Stromal cell of bone marrow (primary cell): ENCODE results near the gene HS3ST4.
"Not testable (repeated sequence)": the region's sequence is repeated elsewhere in the genome, so short reads cannot be mapped to it uniquely, and the experiment has no call there.

Source experiments
- DNase-seq: peaks from one replicate; pipeline ENCODE4 v3.0.0-alpha.2; 2012; ENCODE audit warnings: low read depth

Gene HS3ST4

GRCh38 chr16:25996052-25996451, 304.3 kb downstream of the HS3ST4 start:
- no peak for DNase-seq

GRCh38 chr16:26005336-26005735, 313.6 kb downstream of the HS3ST4 start:
- DNase-seq, result no peak

DNA sequence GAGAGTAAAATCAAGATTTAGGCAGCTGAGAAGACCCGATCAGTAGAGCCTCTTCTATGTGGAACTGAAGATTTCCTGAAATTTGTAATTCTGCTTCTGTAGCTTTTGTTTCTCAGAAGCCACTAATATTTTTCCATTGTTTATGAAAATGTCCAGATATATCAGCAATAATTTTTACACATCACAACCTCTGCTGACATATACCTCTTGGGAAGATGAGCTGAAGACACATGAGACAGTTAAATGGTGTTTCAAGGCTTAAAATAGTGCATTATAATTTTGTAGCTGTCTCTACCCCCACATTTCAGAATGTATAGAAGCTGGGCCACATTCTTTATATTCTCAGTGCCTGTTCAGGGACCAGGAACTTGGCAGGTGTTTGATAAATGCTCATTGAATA, 320.6 kb downstream of the HS3ST4 start:
- DNase-seq, result no peak

DNA sequence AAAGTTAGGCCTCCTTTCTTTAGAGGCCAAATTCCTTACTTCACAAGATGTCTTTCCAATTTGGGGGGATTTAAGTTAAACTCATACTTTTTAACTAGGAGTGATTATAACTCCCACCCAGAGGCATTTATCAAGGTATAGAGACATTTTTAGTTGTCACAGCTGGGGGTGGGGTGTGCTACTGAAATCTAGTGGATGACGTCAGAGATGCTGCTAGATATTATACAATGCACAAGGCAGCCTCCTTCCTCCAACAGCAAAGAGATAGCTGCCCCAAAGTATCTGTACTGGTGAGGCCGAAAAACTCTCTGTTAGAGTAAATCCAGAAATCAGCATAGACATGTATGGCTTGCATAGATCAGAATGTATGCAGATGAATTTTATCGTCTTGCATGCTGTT, 324.0 kb downstream of the HS3ST4 start:
- DNase-seq, result no peak

DNA sequence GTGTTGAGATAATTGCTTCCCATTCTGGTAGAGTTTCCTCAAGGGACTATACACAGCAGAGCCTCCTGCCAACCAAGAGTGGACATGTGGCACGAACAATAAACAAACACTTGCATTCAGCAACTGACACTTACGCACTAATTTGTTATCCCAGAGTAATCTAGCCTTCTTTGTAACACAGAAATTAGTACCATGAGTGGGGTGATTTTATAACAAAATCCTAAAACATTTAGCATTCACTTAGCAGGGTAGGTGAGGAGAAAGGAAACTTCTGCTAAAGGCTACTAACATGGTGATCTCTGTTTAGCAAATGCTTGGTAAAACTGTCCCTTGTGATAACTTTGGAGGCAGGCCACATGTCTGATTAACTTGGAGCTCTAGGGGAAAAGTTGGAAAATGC, 325.2 kb downstream of the HS3ST4 start:
- DNase-seq, result no peak

DNA sequence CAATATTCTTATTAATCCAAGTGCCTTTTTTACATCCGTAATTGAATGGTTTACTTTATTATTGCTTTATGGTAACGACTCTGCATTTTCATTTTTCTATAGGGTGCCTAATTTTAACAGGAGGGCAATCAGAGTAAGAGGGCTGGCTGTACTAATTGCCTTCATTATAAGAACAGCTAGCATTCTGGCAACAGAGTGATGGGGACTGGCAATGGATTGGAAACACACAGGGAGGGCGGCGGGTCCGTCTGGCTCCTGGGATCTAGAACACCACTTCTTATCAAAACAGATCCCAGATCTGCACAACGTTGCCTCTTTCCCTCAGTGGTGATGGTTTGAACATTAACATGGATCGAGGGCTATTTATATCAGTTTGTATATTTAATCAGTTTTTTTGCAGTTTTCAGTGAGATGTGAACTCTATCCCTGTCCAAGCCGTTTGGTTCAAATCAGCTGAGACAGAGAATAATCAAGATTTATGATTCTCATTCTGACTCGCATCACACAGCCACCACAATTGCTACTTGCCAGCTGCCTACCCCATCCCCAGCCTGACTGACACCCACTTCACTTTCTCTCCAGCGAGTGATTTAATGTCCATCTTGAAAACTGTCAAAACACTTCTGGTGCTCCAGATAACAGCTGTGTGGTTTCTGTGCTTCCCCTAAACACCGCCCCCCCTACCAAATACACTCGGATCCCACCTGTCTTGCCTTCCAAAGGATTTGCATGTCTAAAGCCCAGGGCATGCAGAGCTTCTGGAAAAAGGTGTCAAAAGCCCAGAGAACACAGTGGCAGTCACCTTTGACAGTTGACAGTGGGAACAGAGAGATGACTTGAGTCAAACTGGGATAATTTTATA, 327.9 kb downstream of the HS3ST4 start:
- no peak for DNase-seq

DNA sequence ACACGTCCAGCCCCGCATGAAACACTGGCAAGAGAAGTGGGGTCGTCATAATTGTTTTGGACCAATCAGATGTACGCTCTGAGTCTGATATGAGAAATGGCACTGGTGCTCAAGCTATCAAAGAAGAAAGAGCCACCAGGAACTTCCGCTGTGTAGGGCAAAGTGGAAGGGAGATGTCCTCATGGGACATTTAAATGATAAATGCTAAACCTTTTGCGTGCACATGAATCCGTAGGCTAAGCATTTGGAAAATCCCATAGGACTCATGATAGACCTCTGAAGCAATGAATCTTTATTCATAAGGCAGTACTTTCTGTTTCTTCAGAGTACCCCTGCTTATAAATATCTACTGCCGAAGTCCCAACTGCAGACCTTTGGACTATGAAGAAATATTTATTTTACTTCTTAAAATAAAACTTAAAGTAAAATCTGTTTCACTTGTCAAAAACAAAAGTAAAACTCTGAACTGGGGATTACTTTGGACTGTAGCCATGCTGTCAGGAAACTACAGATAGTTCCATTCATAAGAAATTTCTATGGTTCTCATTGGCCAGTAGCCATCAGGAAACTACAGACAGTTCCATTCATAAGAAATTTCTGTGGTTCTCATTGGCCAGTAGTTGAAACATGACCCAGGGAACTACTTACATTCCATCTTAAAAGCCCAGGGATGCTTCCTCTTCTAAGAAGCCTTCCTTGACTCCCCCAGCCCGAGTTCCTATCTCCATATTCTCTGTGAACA, 335.1 kb downstream of the HS3ST4 start:
- DNase-seq, result no peak

GRCh38 chr16:26031286-26031685, 339.5 kb downstream of the HS3ST4 start:
- DNase-seq, result no peak

DNA sequence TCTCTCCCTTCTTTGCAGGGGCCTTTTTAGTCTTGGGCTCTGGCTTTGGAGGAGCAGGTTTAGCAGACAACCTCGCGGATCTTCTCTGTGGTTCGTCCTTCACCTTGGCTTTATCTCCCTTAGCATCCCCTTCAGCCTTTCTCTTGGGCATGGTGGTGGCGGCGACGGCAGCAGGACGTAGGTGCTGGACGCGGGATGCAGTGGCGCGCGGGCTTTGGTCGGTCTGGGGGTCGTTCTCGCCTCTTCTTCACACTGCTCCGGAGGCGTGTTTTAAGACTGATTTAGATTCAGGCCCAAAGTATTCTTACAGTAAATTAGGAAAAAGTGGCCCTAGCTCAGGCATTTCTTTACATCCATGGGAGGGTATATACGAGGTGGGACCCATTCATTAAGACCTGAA, 340.9 kb downstream of the HS3ST4 start:
- DNase-seq, result not testable (repeated sequence)

DNA sequence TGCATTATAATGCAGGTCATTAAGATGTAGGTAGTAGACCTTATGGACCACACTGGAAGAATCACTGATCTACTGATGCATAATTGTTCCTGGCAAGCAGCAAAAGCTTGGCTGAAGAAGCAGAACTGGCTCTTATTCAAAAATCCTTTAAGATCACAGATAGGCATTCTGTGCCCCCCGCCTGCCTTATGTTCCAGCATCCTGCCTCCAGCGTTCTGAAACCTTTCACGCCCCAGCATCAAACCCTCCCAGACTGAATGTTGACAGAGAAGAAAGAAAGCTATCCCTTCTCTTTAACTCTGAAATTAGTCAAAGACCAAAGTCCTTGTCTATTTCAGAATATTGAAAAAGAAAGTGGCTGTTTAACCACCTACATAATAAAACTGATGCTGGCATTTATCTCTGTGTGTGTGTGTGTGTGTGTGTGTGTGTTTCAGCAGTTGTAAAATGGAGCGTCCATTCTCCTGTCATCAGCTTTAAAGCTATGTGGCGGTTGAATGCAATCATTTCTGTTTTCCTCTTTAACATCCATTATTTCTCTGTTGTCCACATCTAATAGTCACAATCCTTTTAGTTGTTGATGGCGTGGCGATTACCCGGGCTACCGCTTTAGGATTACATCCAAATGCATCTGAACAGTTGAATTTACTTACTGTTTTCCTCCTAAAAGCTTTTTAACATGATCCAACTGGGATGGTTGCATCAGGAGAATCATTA, 350.4 kb downstream of the HS3ST4 start:
- DNase-seq, result no peak

- DNase-seq, result no peak
Observed at GRCh38 chr16:26050472-26050871, 358.7 kb downstream of the HS3ST4 start.

GRCh38 chr16:26051063-26051462, 359.3 kb downstream of the HS3ST4 start:
- no peak for DNase-seq

DNA sequence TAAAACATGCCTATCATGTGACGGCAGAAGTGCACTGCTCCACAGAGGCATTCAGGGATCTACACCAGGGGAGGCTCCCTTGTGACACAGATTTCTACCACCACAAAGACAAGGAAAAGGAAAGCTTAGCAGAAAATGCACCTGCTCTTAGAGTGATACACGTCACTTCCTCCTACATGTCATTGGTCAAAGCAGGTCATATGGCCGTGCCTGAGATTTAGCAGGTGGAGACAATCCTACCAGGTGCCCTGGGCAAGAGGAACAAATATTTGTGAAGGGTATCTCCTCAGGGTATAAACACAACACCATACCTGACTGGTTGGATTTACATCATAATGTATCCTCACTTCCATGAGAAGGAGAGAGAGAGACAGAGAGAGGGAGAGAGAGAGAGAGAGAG, 362.1 kb downstream of the HS3ST4 start:
- DNase-seq, result no peak

DNA sequence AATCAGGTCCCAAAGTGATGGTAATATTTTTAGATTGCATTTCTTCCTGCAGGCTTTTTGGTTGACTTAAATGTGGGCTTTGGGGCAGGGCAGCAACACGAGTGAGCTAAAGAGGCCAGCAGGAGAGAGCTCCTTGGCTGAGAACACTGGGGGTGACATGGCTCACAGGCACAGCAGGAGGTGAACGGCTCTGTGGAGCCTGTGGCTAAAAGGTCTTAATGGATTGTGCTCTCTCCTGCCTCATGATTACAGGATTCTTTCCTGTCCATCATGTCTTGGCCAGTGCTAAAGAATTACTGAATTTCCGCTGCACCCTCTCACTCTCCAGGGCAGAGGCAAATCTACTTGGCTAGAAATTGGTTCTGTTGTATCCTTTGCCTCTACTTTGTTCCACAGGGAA, 366.6 kb downstream of the HS3ST4 start:
- no peak for DNase-seq

DNA sequence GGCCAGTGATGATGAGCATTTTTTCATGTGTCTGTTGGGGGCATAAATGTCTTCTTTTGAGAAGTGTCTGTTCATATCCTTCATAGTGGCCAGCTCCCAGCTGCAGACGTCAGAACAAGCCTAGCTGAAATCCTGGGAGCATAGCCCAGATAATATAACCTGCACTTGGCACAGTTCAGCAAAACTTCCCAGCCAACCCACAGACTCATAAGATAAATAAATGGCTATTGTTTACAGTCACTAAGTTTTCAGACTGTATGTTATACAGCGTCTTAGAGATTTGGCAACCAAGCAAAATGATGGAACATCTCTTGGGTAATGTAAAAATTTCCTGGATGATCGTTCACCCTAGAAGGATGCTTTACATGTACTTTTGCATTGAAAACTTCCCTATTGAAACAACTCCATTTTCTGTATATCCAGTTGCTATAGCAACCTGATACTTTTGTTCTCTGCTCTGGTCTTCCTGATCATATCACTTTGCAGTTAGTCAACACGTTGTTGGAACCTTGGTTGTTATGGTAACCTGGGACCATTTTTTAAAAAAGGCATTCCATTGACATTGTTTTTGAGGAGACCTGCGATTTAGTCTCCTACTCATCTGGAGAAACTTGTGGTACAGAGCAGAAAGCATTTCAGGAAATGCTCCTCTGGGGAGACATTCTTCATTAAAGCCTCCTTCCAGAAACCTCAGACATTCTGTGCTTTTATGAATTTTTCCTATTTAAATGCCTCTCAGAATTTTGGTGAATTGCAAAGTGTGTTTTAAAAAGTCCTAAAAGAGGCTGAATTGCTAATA, 378.7 kb downstream of the HS3ST4 start:
- DNase-seq, result no peak

- no peak for DNase-seq
Observed at GRCh38 chr16:26071101-26071866, 379.5 kb downstream of the HS3ST4 start.

- DNase-seq, result no peak
Observed at GRCh38 chr16:26078716-26079355, 387.1 kb downstream of the HS3ST4 start.

GRCh38 chr16:26087091-26087490, 395.3 kb downstream of the HS3ST4 start:
- no peak for DNase-seq

DNA sequence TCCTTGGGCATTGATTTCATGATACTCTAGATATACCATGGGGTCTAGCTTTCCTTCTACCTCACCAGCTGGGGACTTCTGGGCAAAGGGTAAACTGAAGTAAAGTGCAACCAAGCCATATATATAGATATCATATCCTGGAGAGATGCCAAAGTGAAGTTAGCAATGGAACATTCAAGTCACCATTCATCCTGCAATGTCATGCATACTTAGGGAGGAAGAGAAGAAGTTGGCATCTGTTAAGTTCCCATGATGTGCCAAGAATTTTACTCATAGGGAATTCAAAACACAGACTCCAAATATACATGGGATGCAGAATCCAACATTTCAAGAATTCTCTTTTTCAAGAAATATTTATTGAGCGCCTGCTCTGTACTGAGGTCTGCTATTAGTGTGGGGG, 399.8 kb downstream of the HS3ST4 start:
- DNase-seq, result no peak

DNA sequence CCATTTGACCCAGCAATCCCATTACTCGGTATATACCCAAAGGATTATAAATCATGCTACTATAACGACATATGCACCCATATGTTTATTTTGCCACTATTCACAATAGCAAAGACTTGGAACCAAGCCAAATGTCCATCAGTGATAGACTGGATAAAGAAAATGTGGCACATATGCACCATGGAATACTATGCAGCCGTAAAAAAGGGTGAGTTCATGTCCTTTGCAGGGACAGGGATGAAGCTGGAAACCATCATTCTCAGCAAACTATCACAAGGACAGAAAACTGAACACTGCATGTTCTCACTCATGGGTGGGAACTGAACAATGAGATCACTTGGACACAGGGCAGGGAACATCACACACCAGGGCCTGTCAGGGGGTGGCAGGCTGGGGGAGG, 406.4 kb downstream of the HS3ST4 start:
- DNase-seq, result not testable (repeated sequence)

DNA sequence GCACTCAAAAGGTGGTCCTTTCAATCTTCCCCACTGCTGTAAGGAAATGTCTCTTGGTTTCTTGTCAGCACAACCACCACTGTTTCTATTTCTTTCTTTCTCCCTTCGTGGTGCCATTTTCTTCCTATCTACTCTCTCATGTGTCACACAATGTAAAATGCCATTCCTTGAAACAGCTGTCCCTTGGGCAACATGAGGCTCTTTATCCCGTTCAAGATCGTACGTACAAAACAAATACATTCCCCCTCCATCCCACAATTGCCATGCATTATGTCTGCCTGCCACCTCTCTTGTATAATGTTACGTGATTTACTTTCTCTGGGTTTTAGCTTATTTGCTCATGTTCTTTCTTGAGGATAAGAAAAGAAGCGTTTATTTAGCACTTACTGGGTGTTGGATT, 410.6 kb downstream of the HS3ST4 start:
- DNase-seq, result no peak
